Bronchial epithelial cell (primary cell): ENCODE measurements around the gene DTD1. TPM values are rescaled to one million over a fixed set of nuclear protein-coding genes. Genes with fewer than 3 reads are reported as not detected.
A peak's percentile ranks its signal among the peaks of the same experiment; 100 is the strongest.

Experiments used
- DNase-seq: peaks from one replicate; pipeline ENCODE4 v3.0.0-alpha.2; 2010; ENCODE audit warnings: low read depth
- FAIRE-seq: peaks from 2 replicates; lab custom pipeline; 2011; peaks lifted over from hg19 to GRCh38; lab: Jason Lieb, UNC
- H3K27me3 ChIP-seq: 2 replicates; pipeline ENCODE4 v1.5.1; 2011; ENCODE audit warnings: low read length; ENCODE audit not compliant: control insufficient read depth, insufficient read depth
- H3K36me3 ChIP-seq: 2 replicates; pipeline ENCODE4 v1.5.1; 2011; ENCODE audit warnings: low read length; ENCODE audit not compliant: control insufficient read depth, insufficient read depth
- H3K4me3 ChIP-seq: 2 replicates; pipeline ENCODE4 v1.5.1; 2011; ENCODE audit warnings: mild to moderate bottlenecking, low read depth, low read length, control low read depth
- total RNA-seq: library from RNA; depleted of rRNA; stranded (reverse); fragments of >200 nt; gene quantifications from 2 replicates; pipeline ENCODE4 v1.2.1, GENCODE V29; 2014
- TF ChIP-seq, protein P1 (sequence below): IDR thresholded peaks from 2 replicates; pipeline ENCODE4 v1.5.1; 2011; ENCODE audit warnings: mild to moderate bottlenecking, moderate library complexity, low read length, control low read depth, inconsistent platforms; ENCODE audit not compliant: insufficient read depth, severe bottlenecking

The DTD1 gene
- total RNA-seq, 1 donor from 2014 or later, result 197 TPM

GRCh38 chr20:18742841-18743240 is 155.0 kb downstream of the DTD1 start:
- Histone ChIP-seq H3K4me3 (no peak overlapping the region), H3K36me3 (peaks cover 2% of the 10 kb centered on the region), H3K27me3 (no peaks in the 10 kb centered on the region)
- no peak for DNase-seq
- no peak for FAIRE-seq
- TF ChIP-seq, protein P1, sequence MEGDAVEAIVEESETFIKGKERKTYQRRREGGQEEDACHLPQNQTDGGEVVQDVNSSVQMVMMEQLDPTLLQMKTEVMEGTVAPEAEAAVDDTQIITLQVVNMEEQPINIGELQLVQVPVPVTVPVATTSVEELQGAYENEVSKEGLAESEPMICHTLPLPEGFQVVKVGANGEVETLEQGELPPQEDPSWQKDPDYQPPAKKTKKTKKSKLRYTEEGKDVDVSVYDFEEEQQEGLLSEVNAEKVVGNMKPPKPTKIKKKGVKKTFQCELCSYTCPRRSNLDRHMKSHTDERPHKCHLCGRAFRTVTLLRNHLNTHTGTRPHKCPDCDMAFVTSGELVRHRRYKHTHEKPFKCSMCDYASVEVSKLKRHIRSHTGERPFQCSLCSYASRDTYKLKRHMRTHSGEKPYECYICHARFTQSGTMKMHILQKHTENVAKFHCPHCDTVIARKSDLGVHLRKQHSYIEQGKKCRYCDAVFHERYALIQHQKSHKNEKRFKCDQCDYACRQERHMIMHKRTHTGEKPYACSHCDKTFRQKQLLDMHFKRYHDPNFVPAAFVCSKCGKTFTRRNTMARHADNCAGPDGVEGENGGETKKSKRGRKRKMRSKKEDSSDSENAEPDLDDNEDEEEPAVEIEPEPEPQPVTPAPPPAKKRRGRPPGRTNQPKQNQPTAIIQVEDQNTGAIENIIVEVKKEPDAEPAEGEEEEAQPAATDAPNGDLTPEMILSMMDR, result no peak

DNA sequence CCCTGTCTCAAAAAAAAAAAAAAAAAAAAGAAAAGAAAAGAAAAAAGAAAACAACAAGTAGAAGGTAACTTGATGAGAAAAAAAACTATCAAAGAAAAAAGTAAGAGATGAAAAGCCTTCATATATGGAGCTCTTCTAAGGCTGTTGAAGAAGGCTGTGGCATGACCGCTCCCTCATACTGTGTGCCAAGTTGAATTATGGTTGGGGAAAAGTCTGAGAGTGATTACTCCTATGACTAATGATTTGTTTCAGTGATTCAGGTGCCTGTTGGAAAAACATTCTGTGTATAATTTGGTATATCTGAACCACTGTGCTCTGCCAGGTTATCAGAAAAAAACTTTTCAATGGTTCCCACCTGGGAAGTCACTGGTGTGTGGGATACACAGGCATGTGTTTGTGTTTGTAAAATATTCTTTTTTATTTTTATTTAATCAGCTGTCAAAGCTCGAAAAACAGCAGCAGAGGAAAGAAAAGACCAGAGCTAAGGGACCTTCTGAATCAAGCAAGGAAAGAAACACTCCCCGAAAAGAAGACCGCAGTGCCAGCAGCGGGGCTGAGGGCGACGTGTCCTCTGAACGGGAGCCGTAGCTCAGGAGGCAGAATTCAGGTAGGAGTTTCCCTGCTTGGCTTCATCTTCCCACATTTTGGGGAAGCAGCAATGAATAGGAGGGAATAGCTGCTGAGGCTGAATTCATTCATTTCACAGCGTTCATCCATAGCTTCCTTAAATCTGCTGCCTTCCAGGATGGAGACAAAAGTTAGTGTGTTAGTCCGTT is 156.0 kb downstream of the DTD1 start:
- peak; percentile 42 for DNase-seq
- FAIRE-seq, result no peak
- H3K4me3 ChIP-seq, result no peak overlapping the region
- TF ChIP-seq, protein P1, result no peak
- peaks cover 2% of the 10 kb centered on the region for H3K36me3 ChIP-seq
- no peaks in the 10 kb centered on the region for H3K27me3 ChIP-seq

DNA sequence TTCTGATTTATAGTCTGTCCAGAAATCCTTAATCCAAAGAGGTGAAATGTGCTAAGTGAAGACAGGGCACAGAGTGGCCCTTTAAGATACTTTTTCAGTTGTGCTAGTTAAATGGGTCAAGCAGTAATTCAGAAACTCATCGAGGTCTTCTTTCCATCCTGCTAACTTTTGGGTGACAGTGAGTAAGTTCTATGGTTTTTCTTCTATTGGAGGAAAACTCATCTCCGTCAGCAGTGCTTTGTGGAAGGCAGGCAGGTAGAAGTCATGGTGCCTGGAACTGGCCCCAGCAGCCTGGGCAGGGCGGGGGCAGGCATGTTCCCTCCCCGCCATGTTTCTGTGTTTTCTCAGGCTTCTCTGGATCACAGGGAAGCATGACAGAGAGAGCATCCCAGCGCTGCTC is 159.2 kb downstream of the DTD1 start:
- TF ChIP-seq, protein P1, result no peak
- Histone ChIP-seq H3K4me3 (no peak overlapping the region), H3K36me3 (peaks cover 2% of the 10 kb centered on the region), H3K27me3 (no peaks in the 10 kb centered on the region)
- FAIRE-seq, result no peak
- DNase-seq, result no peak

GRCh38 chr20:18748987-18749386 is 161.1 kb downstream of the DTD1 start:
- H3K27me3 ChIP-seq, result no peaks in the 10 kb centered on the region
- DNase-seq (no peak), FAIRE-seq (no peak)
- peaks cover 2% of the 10 kb centered on the region for H3K36me3 ChIP-seq
- TF ChIP-seq, protein P1, result no peak
- no peak overlapping the region for H3K4me3 ChIP-seq

GRCh38 chr20:18749528-18749927 is 161.7 kb downstream of the DTD1 start:
- Histone ChIP-seq H3K27me3 (no peaks in the 10 kb centered on the region), H3K4me3 (no peak overlapping the region), H3K36me3 (no peaks in the 10 kb centered on the region)
- FAIRE-seq (no peak), DNase-seq (no peak)
- TF ChIP-seq, protein P1, result no peak
